Measurements from ENCODE around the gene SHD.

- TF ChIP-seq BACH2 (CRISPR knock-in tag; IDR thresholded peaks at IDR 0.05; ENCODE audit: borderline replicate concordance) = no peak
- no peak for TF ChIP-seq ZC3H10 (CRISPR knock-in tag; IDR thresholded peaks at IDR 0.05)
- TF ChIP-seq ARNTL (CRISPR knock-in tag; IDR thresholded peaks at IDR 0.05; ENCODE audit: borderline replicate concordance, low read depth) = no peak
- TF ChIP-seq CREB5 (CRISPR knock-in tag; IDR thresholded peaks at IDR 0.05; ENCODE audit: low read depth) = no peak
- TF ChIP-seq ZFP3 (CRISPR knock-in tag; IDR thresholded peaks at IDR 0.05) = no peak
- TF ChIP-seq ZFP30 (CRISPR knock-in tag; IDR thresholded peaks at IDR 0.05) = no peak
- TF ChIP-seq PPARA (CRISPR knock-in tag; IDR thresholded peaks at IDR 0.05; ENCODE audit: borderline replicate concordance) = no peak
- no peak for TF ChIP-seq PATZ1 (CRISPR knock-in tag; IDR thresholded peaks at IDR 0.05; ENCODE audit: borderline replicate concordance)
- TF ChIP-seq ZNF565 (CRISPR knock-in tag; conservative IDR thresholded peaks at IDR 0.05; ENCODE audit: low read depth) = no peak
- no peak for TF ChIP-seq OSR1 (CRISPR knock-in tag; IDR thresholded peaks at IDR 0.05)
- TF ChIP-seq RARB (CRISPR knock-in tag; IDR thresholded peaks at IDR 0.05) = no peak
- no peak for TF ChIP-seq POU6F1 (CRISPR knock-in tag; IDR thresholded peaks at IDR 0.05; ENCODE audit: borderline replicate concordance, low read depth)
- TF ChIP-seq ESRRG (CRISPR knock-in tag; IDR thresholded peaks at IDR 0.05) = no peak
- no peak for TF ChIP-seq ISL1 (CRISPR knock-in tag; IDR thresholded peaks at IDR 0.05)
Observed at GRCh38 chr19:4288091-4288777, 9.2 kb downstream of the SHD start.
